Activated T-cell treated with anti-CD3 and anti-CD28 coated beads, Interleukin-2, amount 50 U/mL, for 1 hour (primary cell): ENCODE data around the gene PPAT.
"Not testable (repeated sequence)": the region's sequence is repeated elsewhere in the genome, so short reads cannot be mapped to it uniquely, and the experiment has no call there.

Experiments used
- DNase-seq: peaks from one replicate; pipeline ENCODE4 v3.0.0-alpha.2; 2020

PPAT gene

GRCh38 chr4:56372774-56373173, 62.6 kb downstream of the PPAT start:
- no peak for DNase-seq

- DNase-seq: no peak
These were observed 63.8 kb downstream of the PPAT start for GRCh38 chr4:56371426-56372220.

- no peak for DNase-seq
These were observed 65.0 kb downstream of the PPAT start for GRCh38 chr4:56370377-56370776.

GRCh38 chr4:56362981-56363380, 72.4 kb downstream of the PPAT start:
- not testable (repeated sequence) for DNase-seq

- no peak for DNase-seq
These were observed 75.3 kb downstream of the PPAT start for GRCh38 chr4:56360071-56360470.

GRCh38 chr4:56356650-56357049, 78.8 kb downstream of the PPAT start:
- no peak for DNase-seq

GRCh38 chr4:56348576-56348975, 86.8 kb downstream of the PPAT start:
- DNase-seq: no peak

- no peak for DNase-seq
These were observed 90.0 kb downstream of the PPAT start for GRCh38 chr4:56345458-56345857.
